Osteoblast (primary cell): Measurements from ENCODE around the gene MRPS35. TPM values are rescaled to one million over a fixed set of nuclear protein-coding genes. Genes with fewer than 3 reads are reported as not detected.

Experiments used
- DNase-seq: peaks from one replicate; pipeline ENCODE4 v3.0.0; 2011; ENCODE audit warnings: low spot score, mixed read lengths; ENCODE audit not compliant: insufficient read length; ENCODE audit errors: missing footprints
- H2AFZ ChIP-seq: 2 replicates; pipeline ENCODE4 v1.6.0; 2011; ENCODE audit warnings: mild to moderate bottlenecking, low read length
- H3K27ac ChIP-seq: 2 replicates; pipeline ENCODE4 v1.5.1; 2011; ENCODE audit warnings: mild to moderate bottlenecking, low read depth, low read length, moderate library complexity
- H3K27me3 ChIP-seq: 2 replicates; pipeline ENCODE4 v1.6.0; 2012; ENCODE audit warnings: mild to moderate bottlenecking, control low read depth, inconsistent platforms, low read length, moderate library complexity; ENCODE audit not compliant: insufficient read depth
- H3K36me3 ChIP-seq: 2 replicates; pipeline ENCODE4 v1.5.1; 2011; ENCODE audit warnings: mild to moderate bottlenecking, low read length, control low read depth, moderate library complexity; ENCODE audit not compliant: insufficient read depth
- H3K4me1 ChIP-seq: 2 replicates; pipeline ENCODE4 v1.5.1; 2011; ENCODE audit warnings: mild to moderate bottlenecking, low read length, control low read depth, moderate library complexity; ENCODE audit not compliant: insufficient read depth
- H3K4me2 ChIP-seq: 2 replicates; pipeline ENCODE4 v1.6.0; 2011; ENCODE audit warnings: mild to moderate bottlenecking, low read length; ENCODE audit not compliant: insufficient read depth
- H3K4me3 ChIP-seq: fragments of 200-600 bp; sonication (generic); 3 replicates; pipeline ENCODE4 v1.5.1; 2012; ENCODE audit warnings: mild to moderate bottlenecking, low read length, inconsistent platforms; ENCODE audit not compliant: insufficient read depth
- H3K79me2 ChIP-seq: 2 replicates; pipeline ENCODE4 v1.6.0; 2012; ENCODE audit warnings: mild to moderate bottlenecking, low read length, control low read depth, inconsistent platforms; ENCODE audit not compliant: insufficient read depth
- H3K9me3 ChIP-seq: 2 replicates; pipeline ENCODE4 v1.5.1; 2011; ENCODE audit warnings: low read depth, low read length, control low read depth
- H4K20me1 ChIP-seq: 2 replicates; pipeline ENCODE4 v1.6.0; 2012; ENCODE audit warnings: mild to moderate bottlenecking, low read length, control low read depth; ENCODE audit not compliant: insufficient read depth
- CTCF ChIP-seq: IDR thresholded peaks from 2 replicates; pipeline ENCODE4 v1.5.1; 2011; ENCODE audit warnings: mild to moderate bottlenecking, low read depth, low read length, moderate library complexity; ENCODE audit errors: extremely low read depth
- total RNA-seq: library from RNA; depleted of rRNA; stranded (reverse); fragments of >200 nt; gene quantifications from 2 replicates; pipeline ENCODE4 v1.2.3, GENCODE V29; 2012

MRPS35 gene
- total RNA-seq, 1 donor, result 53.9 TPM

- Histone ChIP-seq H3K4me2 (no peak overlapping the region), H3K4me3 (no peak overlapping the region), H3K27ac (no peak overlapping the region), H3K36me3 (no peaks in the 10 kb centered on the region), H2AFZ (no peak overlapping the region), H3K79me2 (no peaks in the 10 kb centered on the region), H3K4me1 (no peaks in the 10 kb centered on the region), H3K9me3 (no peaks in the 10 kb centered on the region), H4K20me1 (no peaks in the 10 kb centered on the region), H3K27me3 (no peaks in the 10 kb centered on the region)
- no peak for TF ChIP-seq CTCF
- no peak for DNase-seq
Observed at GRCh38 chr12:27772328-27773049, 61.9 kb downstream of the MRPS35 start.

GRCh38 chr12:27777141-27777540 lies 66.5 kb downstream of the MRPS35 start:
- Histone ChIP-seq H3K4me2 (no peak overlapping the region), H3K9me3 (no peaks in the 10 kb centered on the region), H3K27me3 (no peaks in the 10 kb centered on the region), H3K4me1 (peaks cover 16% of the 10 kb centered on the region), H3K79me2 (peaks cover 20% of the 10 kb centered on the region), H2AFZ (no peak overlapping the region), H3K4me3 (no peak overlapping the region), H4K20me1 (peaks cover 2% of the 10 kb centered on the region), H3K27ac (no peak overlapping the region), H3K36me3 (peaks cover 5% of the 10 kb centered on the region)
- DNase-seq, result peak; percentile 55
- TF ChIP-seq CTCF, result no peak

GRCh38 chr12:27778206-27778605 lies 67.6 kb downstream of the MRPS35 start:
- peaks cover 2% of the 10 kb centered on the region for H4K20me1 ChIP-seq
- TF ChIP-seq CTCF, result no peak
- peaks cover 7% of the 10 kb centered on the region for H3K36me3 ChIP-seq
- peaks cover 28% of the 10 kb centered on the region for H3K79me2 ChIP-seq
- no peaks in the 10 kb centered on the region for H3K9me3 ChIP-seq
- H3K4me3 ChIP-seq, result no peak overlapping the region
- H2AFZ ChIP-seq, result no peak overlapping the region
- no peak overlapping the region for H3K4me2 ChIP-seq
- no peak overlapping the region for H3K27ac ChIP-seq
- DNase-seq, result no peak
- H3K4me1 ChIP-seq, result peaks cover 19% of the 10 kb centered on the region
- no peaks in the 10 kb centered on the region for H3K27me3 ChIP-seq

- Histone ChIP-seq H3K4me1 (peaks cover 19% of the 10 kb centered on the region), H3K79me2 (peaks cover 38% of the 10 kb centered on the region), H2AFZ (peak overlapping the region; percentile 80), H3K36me3 (peaks cover 7% of the 10 kb centered on the region), H3K4me2 (peak overlapping the region; percentile 84), H3K9me3 (no peaks in the 10 kb centered on the region), H3K27ac (peak overlapping the region; percentile 68), H4K20me1 (peaks cover 2% of the 10 kb centered on the region), H3K4me3 (peak overlapping the region; percentile 85), H3K27me3 (no peaks in the 10 kb centered on the region)
- peak; percentile 79 for DNase-seq
- TF ChIP-seq CTCF, result no peak
Observed at GRCh38 chr12:27779416-27779919, 68.8 kb downstream of the MRPS35 start.
